ENCODE results near the gene STUB1. TPM values are rescaled to one million over a fixed set of nuclear protein-coding genes. Genes with fewer than 3 reads are reported as not detected.

STUB1 gene
- total and polyA plus RNA-seq, 2 experiments from 2014 or later = 91.7 to 108 TPM

DNA sequence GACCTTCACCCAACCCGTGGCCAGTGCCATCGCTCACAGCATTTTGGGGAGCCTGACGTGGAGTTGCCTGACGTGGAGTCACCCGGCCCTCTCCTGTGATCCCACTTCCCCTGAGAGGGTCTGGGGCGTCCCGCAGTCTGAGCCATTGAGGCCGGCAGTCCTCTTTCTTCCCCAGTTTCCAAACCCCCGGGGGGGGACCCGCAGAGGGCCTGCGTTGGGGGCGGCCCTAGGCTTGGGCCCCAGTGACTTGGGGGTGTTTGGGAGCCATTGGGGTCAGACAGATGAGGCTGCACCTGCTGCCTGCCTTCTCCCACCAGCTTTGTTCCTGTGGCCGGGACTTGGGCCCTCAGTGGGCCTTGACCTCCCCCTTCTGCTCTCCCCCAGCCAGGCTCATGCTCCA, 10.5 kb upstream of the STUB1 start:
- Mint-ChIP-seq H3K36me3 (ENCODE audit: low read depth) (peaks cover 21% of the 10 kb centered on the region), H3K27ac (no peak overlapping the region), H3K4me3 (peak overlapping the region; percentile 71; the same call in 2 of the 3 replicates), H3K4me1 (peaks cover under 1% of the 10 kb centered on the region; the same call in 1 of the 3 replicates), H3K27me3 (ENCODE audit: insufficient read depth, low read depth, poor library complexity) (peaks cover 2% of the 10 kb centered on the region), H3K9me3 (no peaks in the 10 kb centered on the region; the same call in 2 of the 3 replicates)
- Histone ChIP-seq H3K27ac (ENCODE audit: low read depth) (no peak overlapping the region), H3K27me3 (ENCODE audit: insufficient read depth) (no peaks in the 10 kb centered on the region), H3K4me1 (ENCODE audit: insufficient read depth) (no peaks in the 10 kb centered on the region), H3K4me2 (no peak overlapping the region), H3K79me2 (replicated peaks; ENCODE audit: insufficient read depth) (peaks cover 16% of the 10 kb centered on the region), H4K20me1 (replicated peaks; ENCODE audit: insufficient read depth) (peaks cover 3% of the 10 kb centered on the region), H2AFZ (no peak overlapping the region), H3K9me2 (ENCODE audit: insufficient read depth) (no peaks in the 10 kb centered on the region), H3K36me3 (ENCODE audit: insufficient read depth) (peaks cover 11% of the 10 kb centered on the region; the same call in 1 of the 2 replicates), H3F3A (replicated peaks; ENCODE audit: low read depth) (peaks cover 16% of the 10 kb centered on the region; the same call in 1 of the 2 replicates), H3K4me3 (no peak overlapping the region)
- no peak for DNase-seq (ENCODE audit: low spot score)
- TF ChIP-seq JUNB (IDR thresholded peaks at IDR 0.05; ENCODE audit: unreplicated experiment) (no peak), CREB1 (CRISPR knock-in tag; IDR thresholded peaks at IDR 0.05; ENCODE audit: low read depth) (no peak), EZH2phosphoT487 (IDR thresholded peaks at IDR 0.05; ENCODE audit: unreplicated experiment) (no peak), STAT1 (IDR thresholded peaks at IDR 0.05; ENCODE audit: unreplicated experiment) (no peak), NANOG (IDR thresholded peaks at IDR 0.05; ENCODE audit: borderline replicate concordance) (no peak), EZH2 (IDR thresholded peaks at IDR 0.05; ENCODE audit: low read depth, unreplicated experiment) (no peak)
- TF ChIP-seq, protein P1, sequence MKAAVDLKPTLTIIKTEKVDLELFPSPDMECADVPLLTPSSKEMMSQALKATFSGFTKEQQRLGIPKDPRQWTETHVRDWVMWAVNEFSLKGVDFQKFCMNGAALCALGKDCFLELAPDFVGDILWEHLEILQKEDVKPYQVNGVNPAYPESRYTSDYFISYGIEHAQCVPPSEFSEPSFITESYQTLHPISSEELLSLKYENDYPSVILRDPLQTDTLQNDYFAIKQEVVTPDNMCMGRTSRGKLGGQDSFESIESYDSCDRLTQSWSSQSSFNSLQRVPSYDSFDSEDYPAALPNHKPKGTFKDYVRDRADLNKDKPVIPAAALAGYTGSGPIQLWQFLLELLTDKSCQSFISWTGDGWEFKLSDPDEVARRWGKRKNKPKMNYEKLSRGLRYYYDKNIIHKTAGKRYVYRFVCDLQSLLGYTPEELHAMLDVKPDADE (IDR thresholded peaks at IDR 0.05) = no peak
- TF ChIP-seq, protein P2, sequence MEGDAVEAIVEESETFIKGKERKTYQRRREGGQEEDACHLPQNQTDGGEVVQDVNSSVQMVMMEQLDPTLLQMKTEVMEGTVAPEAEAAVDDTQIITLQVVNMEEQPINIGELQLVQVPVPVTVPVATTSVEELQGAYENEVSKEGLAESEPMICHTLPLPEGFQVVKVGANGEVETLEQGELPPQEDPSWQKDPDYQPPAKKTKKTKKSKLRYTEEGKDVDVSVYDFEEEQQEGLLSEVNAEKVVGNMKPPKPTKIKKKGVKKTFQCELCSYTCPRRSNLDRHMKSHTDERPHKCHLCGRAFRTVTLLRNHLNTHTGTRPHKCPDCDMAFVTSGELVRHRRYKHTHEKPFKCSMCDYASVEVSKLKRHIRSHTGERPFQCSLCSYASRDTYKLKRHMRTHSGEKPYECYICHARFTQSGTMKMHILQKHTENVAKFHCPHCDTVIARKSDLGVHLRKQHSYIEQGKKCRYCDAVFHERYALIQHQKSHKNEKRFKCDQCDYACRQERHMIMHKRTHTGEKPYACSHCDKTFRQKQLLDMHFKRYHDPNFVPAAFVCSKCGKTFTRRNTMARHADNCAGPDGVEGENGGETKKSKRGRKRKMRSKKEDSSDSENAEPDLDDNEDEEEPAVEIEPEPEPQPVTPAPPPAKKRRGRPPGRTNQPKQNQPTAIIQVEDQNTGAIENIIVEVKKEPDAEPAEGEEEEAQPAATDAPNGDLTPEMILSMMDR (conservative IDR thresholded peaks at IDR 0.05; ENCODE audit: low read depth in 2 of 2) = no peak
- TF ChIP-seq, protein P3, sequence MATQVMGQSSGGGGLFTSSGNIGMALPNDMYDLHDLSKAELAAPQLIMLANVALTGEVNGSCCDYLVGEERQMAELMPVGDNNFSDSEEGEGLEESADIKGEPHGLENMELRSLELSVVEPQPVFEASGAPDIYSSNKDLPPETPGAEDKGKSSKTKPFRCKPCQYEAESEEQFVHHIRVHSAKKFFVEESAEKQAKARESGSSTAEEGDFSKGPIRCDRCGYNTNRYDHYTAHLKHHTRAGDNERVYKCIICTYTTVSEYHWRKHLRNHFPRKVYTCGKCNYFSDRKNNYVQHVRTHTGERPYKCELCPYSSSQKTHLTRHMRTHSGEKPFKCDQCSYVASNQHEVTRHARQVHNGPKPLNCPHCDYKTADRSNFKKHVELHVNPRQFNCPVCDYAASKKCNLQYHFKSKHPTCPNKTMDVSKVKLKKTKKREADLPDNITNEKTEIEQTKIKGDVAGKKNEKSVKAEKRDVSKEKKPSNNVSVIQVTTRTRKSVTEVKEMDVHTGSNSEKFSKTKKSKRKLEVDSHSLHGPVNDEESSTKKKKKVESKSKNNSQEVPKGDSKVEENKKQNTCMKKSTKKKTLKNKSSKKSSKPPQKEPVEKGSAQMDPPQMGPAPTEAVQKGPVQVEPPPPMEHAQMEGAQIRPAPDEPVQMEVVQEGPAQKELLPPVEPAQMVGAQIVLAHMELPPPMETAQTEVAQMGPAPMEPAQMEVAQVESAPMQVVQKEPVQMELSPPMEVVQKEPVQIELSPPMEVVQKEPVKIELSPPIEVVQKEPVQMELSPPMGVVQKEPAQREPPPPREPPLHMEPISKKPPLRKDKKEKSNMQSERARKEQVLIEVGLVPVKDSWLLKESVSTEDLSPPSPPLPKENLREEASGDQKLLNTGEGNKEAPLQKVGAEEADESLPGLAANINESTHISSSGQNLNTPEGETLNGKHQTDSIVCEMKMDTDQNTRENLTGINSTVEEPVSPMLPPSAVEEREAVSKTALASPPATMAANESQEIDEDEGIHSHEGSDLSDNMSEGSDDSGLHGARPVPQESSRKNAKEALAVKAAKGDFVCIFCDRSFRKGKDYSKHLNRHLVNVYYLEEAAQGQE (IDR thresholded peaks at IDR 0.05; ENCODE audit: unreplicated experiment) = no peak
- no peak for ATAC-seq

Data from GM23338 (cell line).